ENCODE results near the gene ACAN. TPM values are rescaled to one million over a fixed set of nuclear protein-coding genes. Genes with fewer than 3 reads are reported as not detected.

Gene ACAN
- total RNA-seq, 2 donors from 2014 or later: 1.6 TPM; not detected in 1

DNA sequence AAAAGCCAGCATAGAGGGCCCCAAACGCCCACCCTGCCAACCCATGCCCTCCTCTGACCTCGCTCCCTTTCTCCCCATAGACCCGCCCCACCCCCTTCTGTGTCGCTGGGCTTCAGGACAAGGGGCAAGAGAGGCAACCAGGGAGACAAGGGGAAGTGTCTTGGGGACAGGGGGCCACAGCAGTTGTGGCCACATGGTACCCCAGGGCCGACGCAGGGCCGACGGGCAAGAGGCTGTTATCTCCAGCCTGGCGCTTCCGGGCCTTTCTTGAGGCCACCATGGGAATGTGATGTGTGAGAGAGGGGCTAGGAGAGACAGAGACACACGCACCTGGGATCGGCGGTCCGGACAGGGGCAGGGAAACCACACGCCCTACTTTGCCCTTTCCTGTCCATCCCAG, 95.5 kb downstream of the ACAN start:
- intact Hi-C loops (cut with DNase I): no loop called here
- H3K27ac ChIP-seq: no peak overlapping the region
- H3K9me3 ChIP-seq: no peaks in the 10 kb centered on the region
- H3K27me3 ChIP-seq: peaks cover 0 to 17% of the 10 kb centered on the region in 2 donors
- H3K36me3 ChIP-seq (replicated peaks in 1 of 2; ENCODE audit: insufficient read depth in 1 of 2, low read depth in 2 of 2): no peaks in the 10 kb centered on the region
- DNase-seq (no peak), ATAC-seq (no peak)
- peaks cover 27% of the 10 kb centered on the region for H3K4me1 ChIP-seq
- H3K4me3 ChIP-seq: no peak overlapping the region
- 68 to 87% methylated on average over 13 of the region's 15 CpGs for WGBS, 2 donors
- TF ChIP-seq, protein P1, sequence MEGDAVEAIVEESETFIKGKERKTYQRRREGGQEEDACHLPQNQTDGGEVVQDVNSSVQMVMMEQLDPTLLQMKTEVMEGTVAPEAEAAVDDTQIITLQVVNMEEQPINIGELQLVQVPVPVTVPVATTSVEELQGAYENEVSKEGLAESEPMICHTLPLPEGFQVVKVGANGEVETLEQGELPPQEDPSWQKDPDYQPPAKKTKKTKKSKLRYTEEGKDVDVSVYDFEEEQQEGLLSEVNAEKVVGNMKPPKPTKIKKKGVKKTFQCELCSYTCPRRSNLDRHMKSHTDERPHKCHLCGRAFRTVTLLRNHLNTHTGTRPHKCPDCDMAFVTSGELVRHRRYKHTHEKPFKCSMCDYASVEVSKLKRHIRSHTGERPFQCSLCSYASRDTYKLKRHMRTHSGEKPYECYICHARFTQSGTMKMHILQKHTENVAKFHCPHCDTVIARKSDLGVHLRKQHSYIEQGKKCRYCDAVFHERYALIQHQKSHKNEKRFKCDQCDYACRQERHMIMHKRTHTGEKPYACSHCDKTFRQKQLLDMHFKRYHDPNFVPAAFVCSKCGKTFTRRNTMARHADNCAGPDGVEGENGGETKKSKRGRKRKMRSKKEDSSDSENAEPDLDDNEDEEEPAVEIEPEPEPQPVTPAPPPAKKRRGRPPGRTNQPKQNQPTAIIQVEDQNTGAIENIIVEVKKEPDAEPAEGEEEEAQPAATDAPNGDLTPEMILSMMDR (IDR thresholded peaks at IDR 0.05): no peak
- no peak for TF ChIP-seq POLR2A (IDR thresholded peaks at IDR 0.05)

DNA sequence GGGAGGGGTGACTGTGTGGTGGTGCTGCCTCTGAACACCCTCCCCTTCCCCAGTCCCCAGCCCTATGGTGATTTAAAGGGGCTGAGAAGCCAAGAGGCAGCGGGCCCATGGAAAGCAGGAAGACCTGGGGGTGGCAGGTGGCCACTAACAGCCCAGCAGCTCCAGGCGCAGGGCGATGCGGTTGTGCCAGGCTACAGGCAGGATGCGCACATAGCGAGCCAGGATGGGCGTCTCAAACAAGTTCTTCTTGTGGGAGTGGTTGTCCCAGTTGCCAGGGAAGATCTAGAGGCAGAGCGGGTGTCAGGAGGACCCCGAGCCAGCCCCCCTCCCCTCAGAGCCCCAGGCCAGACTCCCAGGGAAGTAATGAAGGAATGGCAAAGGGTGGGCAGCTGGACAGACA, 96.0 kb downstream of the ACAN start:
- WGBS, 2 donors: 80 to 87% methylated on average over 9 of the region's 9 CpGs
- TF ChIP-seq, protein P1 (IDR thresholded peaks at IDR 0.05): no peak
- TF ChIP-seq POLR2A (IDR thresholded peaks at IDR 0.05): no peak
- peaks cover 25% of the 10 kb centered on the region for H3K4me1 ChIP-seq
- intact Hi-C loops (cut with DNase I): no loop called here
- H3K27ac ChIP-seq: no peak overlapping the region
- peaks cover 0 to 13% of the 10 kb centered on the region in 2 donors for H3K27me3 ChIP-seq
- no peaks in the 10 kb centered on the region for H3K36me3 ChIP-seq (replicated peaks in 1 of 2; ENCODE audit: insufficient read depth in 1 of 2, low read depth in 2 of 2)
- ATAC-seq: no peak
- no peak for DNase-seq
- no peaks in the 10 kb centered on the region for H3K9me3 ChIP-seq
- H3K4me3 ChIP-seq: no peak overlapping the region

DNA sequence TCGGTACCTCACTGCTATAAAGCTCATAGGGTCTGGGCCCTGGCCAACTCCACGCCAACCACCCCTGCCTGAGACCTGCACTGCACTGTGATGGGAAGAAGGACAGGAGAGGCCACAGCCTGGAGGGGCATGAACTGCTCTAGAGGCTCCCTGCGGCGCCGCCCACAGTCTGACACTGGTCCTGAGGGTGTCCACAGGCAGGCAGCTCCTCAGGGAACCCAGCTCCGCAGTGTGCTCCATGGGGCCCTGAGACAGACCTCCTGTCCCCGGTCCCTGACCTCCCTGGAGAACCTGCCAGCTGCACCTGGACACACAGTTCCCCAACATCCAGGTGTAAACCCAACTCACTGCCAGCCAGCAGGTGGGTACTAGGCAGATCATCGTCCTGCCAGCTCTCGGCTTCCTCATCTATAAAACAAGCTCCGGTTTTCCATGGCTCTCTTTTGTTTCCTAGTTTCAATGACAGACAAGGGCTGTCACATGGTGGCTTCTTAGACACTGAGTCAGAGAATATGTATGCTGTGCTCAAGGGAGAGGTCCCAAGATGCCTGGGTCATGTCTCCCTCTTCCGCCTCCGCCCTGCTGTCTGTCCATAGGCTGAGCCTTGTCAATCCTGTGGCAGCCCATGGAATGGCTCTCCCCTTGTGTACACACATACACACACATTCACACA, 97.2 kb downstream of the ACAN start:
- Histone ChIP-seq H3K9me3 (no peaks in the 10 kb centered on the region), H3K4me3 (no peak overlapping the region), H3K4me1 (peaks cover 20% of the 10 kb centered on the region), H3K36me3 (replicated peaks in 1 of 2; ENCODE audit: insufficient read depth in 1 of 2, low read depth in 2 of 2) (no peaks in the 10 kb centered on the region), H3K27me3 (peaks cover 0 to under 1% of the 10 kb centered on the region in 2 donors), H3K27ac (no peak overlapping the region)
- ATAC-seq (no peak), DNase-seq (no peak)
- TF ChIP-seq, protein P1 (IDR thresholded peaks at IDR 0.05): no peak
- TF ChIP-seq POLR2A (IDR thresholded peaks at IDR 0.05): no peak
- 63 to 77% methylated on average over 10 to 12 of the region's 12 CpGs for WGBS, 2 donors
- intact Hi-C loops (cut with DNase I): loop anchor here (10.0 kb wide), 2 partner anchors 114 to 274 kb away; no protein-coding TSS in a partner anchor

DNA sequence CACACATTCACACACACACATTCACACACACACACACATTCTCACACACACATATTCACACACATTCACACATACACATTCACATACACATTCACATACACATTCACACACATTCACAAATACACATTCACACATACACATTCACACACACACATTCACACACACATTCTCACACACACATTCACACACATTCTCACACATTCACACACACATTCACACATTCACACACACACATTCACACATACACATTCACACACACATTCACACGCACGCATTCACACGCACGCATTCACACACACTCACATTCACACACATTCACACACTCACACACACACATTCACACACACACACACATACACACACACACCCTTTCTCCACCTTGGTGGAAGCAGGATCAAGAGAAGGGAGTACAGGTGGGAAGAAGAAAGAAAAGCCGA, 97.8 kb downstream of the ACAN start:
- H3K4me3 ChIP-seq: no peak overlapping the region
- peaks cover 18% of the 10 kb centered on the region for H3K4me1 ChIP-seq
- ATAC-seq (no peak), DNase-seq (no peak)
- TF ChIP-seq POLR2A (IDR thresholded peaks at IDR 0.05): no peak
- TF ChIP-seq, protein P1 (IDR thresholded peaks at IDR 0.05): no peak
- WGBS, 2 donors: 61 to 83% methylated on average over 5 of the region's 5 CpGs
- no peaks in the 10 kb centered on the region for H3K27me3 ChIP-seq
- H3K9me3 ChIP-seq: no peaks in the 10 kb centered on the region
- H3K27ac ChIP-seq: no peak overlapping the region
- intact Hi-C loops (cut with DNase I): loop anchor here (10.0 kb wide), 2 partner anchors 114 to 274 kb away; no protein-coding TSS in a partner anchor
- no peaks in the 10 kb centered on the region for H3K36me3 ChIP-seq (replicated peaks in 1 of 2; ENCODE audit: insufficient read depth in 1 of 2, low read depth in 2 of 2)
